HCT116 (cell line): Measurements from ENCODE around the gene PDE6B.

Experiments
- CEBPB ChIP-seq: IDR thresholded peaks from 2 replicates; pipeline ENCODE4 v1.6.1; 2012; ENCODE audit warnings: low read depth
- CTCF ChIP-seq, 3 experiments: fragments of 200-600 bp in 1 of 3; sonication (generic) in 1 of 3; IDR thresholded peaks in 2 of 3; conservative IDR thresholded peaks in 1 of 3; 2 replicates each; pipeline ENCODE4 v1.5.1; 2012 to 2017; ENCODE audit warnings: low read depth in 2 of 3, low read length in 2 of 3, antibody characterized with exemption in 1 of 3, borderline replicate concordance in 1 of 3, control low read depth in 1 of 3, mild to moderate bottlenecking in 1 of 3, mixed read lengths in 1 of 3, mixed run types in 1 of 3, moderate library complexity in 1 of 3; ENCODE audit not compliant: insufficient read depth in 1 of 3
- EZH2 ChIP-seq: fragments of 200-600 bp; sonication (generic); IDR thresholded peaks from 2 replicates; pipeline ENCODE4 v1.6.1; 2017; ENCODE audit warnings: antibody characterized with exemption, mixed run types
- EZH2phosphoT487 ChIP-seq: fragments of 200-600 bp; IDR thresholded peaks from 2 replicates; pipeline ENCODE4 v1.6.1; 2018; ENCODE audit warnings: antibody characterized with exemption, borderline replicate concordance
- JUND ChIP-seq: IDR thresholded peaks from 2 replicates; pipeline ENCODE4 v1.6.1; 2012
- MAX ChIP-seq: IDR thresholded peaks from 2 replicates; pipeline ENCODE4 v1.6.1; 2012
- POLR2A ChIP-seq: IDR thresholded peaks from 2 replicates; pipeline ENCODE4 v1.7.0; 2011; ENCODE audit warnings: borderline replicate concordance; ENCODE audit not compliant: insufficient read depth, insufficient read length; ENCODE audit errors: extremely low read depth
- POLR2AphosphoS5 ChIP-seq: IDR thresholded peaks from 2 replicates; pipeline ENCODE4 v1.6.1; 2011; ENCODE audit warnings: mild to moderate bottlenecking, low read depth, low read length, moderate library complexity
- REST ChIP-seq: IDR thresholded peaks from 2 replicates; pipeline ENCODE4 v1.6.1; 2012; ENCODE audit warnings: low read depth
- SP1 ChIP-seq: IDR thresholded peaks from 2 replicates; pipeline ENCODE4 v1.6.1; 2012; ENCODE audit warnings: low read depth
- SRF ChIP-seq: IDR thresholded peaks from 2 replicates; pipeline ENCODE4 v1.6.1; 2012; ENCODE audit warnings: low read depth
- TCF7L2 ChIP-seq: IDR thresholded peaks from 2 replicates; pipeline ENCODE4 v1.7.0; 2011; ENCODE audit warnings: borderline replicate concordance, inconsistent platforms; ENCODE audit not compliant: insufficient read depth, insufficient read length; ENCODE audit errors: extremely low read depth
- YY1 ChIP-seq: IDR thresholded peaks from 2 replicates; pipeline ENCODE4 v1.6.1; 2011; ENCODE audit warnings: low read length, low read depth, moderate library complexity, mild to moderate bottlenecking; ENCODE audit not compliant: insufficient replicate concordance; ENCODE audit errors: extremely low read depth
- ZFX ChIP-seq: fragments of 450-650 bp; IDR thresholded peaks from 2 replicates; pipeline ENCODE4 v1.6.1; 2017

- TF ChIP-seq POLR2A, result no peak
- no peak for TF ChIP-seq EZH2
- TF ChIP-seq POLR2AphosphoS5, result no peak
- no peak for TF ChIP-seq YY1
- TF ChIP-seq CTCF (IDR thresholded peaks at IDR 0.05 in 2 of 3, conservative IDR thresholded peaks at IDR 0.05 in 1 of 3; ENCODE audit: borderline replicate concordance in 1 of 3, insufficient read depth in 1 of 3, low read depth in 2 of 3, low read length in 2 of 3), result no peak
- TF ChIP-seq JUND, result no peak
- TF ChIP-seq ZFX, result no peak
- no peak for TF ChIP-seq EZH2phosphoT487
- no peak for TF ChIP-seq CEBPB
- no peak for TF ChIP-seq SRF
- no peak for TF ChIP-seq TCF7L2
- no peak for TF ChIP-seq REST
- no peak for TF ChIP-seq SP1
- TF ChIP-seq MAX, result no peak
These were observed 37.0 kb upstream of the PDE6B start for GRCh38 chr4:588351-588849.
